Body of pancreas (tissue), 4 donors: ENCODE results near the gene SPINDOC. TPM values are rescaled to one million over a fixed set of nuclear protein-coding genes. Genes with fewer than 3 reads are reported as not detected.

Experiments
- ATAC-seq: fragments of 150-250 bp; one replicate; pipeline ENCODE4 v1.9.1; 2016
- DNase-seq, 4 donors: peaks; one replicate each; pipeline ENCODE4 v3.0.0-alpha.2; 2019
- H3K27ac ChIP-seq, 4 donors: fragments of 200-600 bp; sonication (generic); 1 replicate in 3 of 4; 2 replicates in 1 of 4; pipeline versions ENCODE4 v1.5.1 to v1.6.1; 2016 to 2019; ENCODE audit warnings: mild to moderate bottlenecking in 1 of 4, mixed read lengths in 1 of 4, moderate library complexity in 1 of 4
- H3K27me3 ChIP-seq, 2 donors: fragments of 200-600 bp; sonication (generic); one replicate each; pipeline ENCODE4 v1.6.0; 2016; ENCODE audit warnings: mild to moderate bottlenecking in 1 of 2
- H3K36me3 ChIP-seq, 2 donors: fragments of 200-600 bp; sonication (generic); replicated peaks in 1 of 2; 2 replicates each; pipeline ENCODE4 v1.5.1; 2016; ENCODE audit warnings: low read depth in 2 of 2; ENCODE audit not compliant: insufficient read depth in 1 of 2
- H3K4me1 ChIP-seq: fragments of 200-600 bp; sonication (generic); one replicate; pipeline ENCODE4 v1.6.0; 2016
- H3K4me3 ChIP-seq, 2 donors: fragments of 200-600 bp; sonication (generic); 1 replicate in 1 of 2; 2 replicates in 1 of 2; pipeline ENCODE4 v1.5.1; 2016 to 2019
- H3K9me3 ChIP-seq, 3 donors: fragments of 200-600 bp; sonication (generic); 1 replicate in 2 of 3; 2 replicates in 1 of 3; pipeline ENCODE4 v1.5.1; 2016
- POLR2A ChIP-seq, 3 donors: fragments of 450-650 bp; IDR thresholded peaks; one replicate each; pipeline ENCODE4 v1.6.1; 2016; ENCODE audit warnings: antibody characterized with exemption in 3 of 3, mild to moderate bottlenecking in 2 of 3
- WGBS, 2 donors: methylation state at CpG; one replicate each; pipeline ENCODE4 v1.1.5; 2017; 5-methylcytosine and 5-hydroxymethylcytosine counted together
- intact Hi-C: fragments of 100-400 bp; cut with DNase I; formaldehyde crosslinking; loops from one replicate; pipeline ENCODE4 v1.15.1; 2023
- small RNA-seq: library from RNA; depleted of rRNA; stranded (forward); fragments of <200 nt; gene quantifications from one replicate; pipeline ENCODE3, GENCODE V24; 2016
- total RNA-seq, 2 donors: library from RNA; depleted of rRNA; stranded (reverse); fragments of >200 nt; gene quantifications; one replicate each; pipeline ENCODE4 v1.1.0, GENCODE V29; 2016
- TF ChIP-seq, protein P1 (sequence below), 7 experiments: fragments of 450-650 bp in 4 of 7; fragments of 200-600 bp in 3 of 7; sonication (generic) in 3 of 7; IDR thresholded peaks; one replicate each; pipeline ENCODE4 v1.5.1; 2016 to 2019; ENCODE audit warnings: antibody characterized with exemption in 7 of 7

Gene SPINDOC
- total RNA-seq, 2 donors from 2014 or later = 3.6 to 16.2 TPM

- Histone ChIP-seq H3K4me1 (peaks cover 93% of the 10 kb centered on the region), H3K36me3 (no peaks in the 10 kb centered on the region), H3K27me3 (no peaks in the 10 kb centered on the region), H3K9me3 (no peaks in the 10 kb centered on the region), H3K4me3 (no peak overlapping the region), H3K27ac (peak overlapping the region; percentile 64 to 76 (median 72))
- DNase-seq (peak; percentile 35 to 68 (median 56)), ATAC-seq (peak; percentile 26)
- 6 to 19% methylated on average over 6 of the region's 6 CpGs for WGBS, 2 donors
- intact Hi-C loops = no loop called here
- TF ChIP-seq POLR2A (IDR thresholded peaks at IDR 0.05) = no peak
- TF ChIP-seq, protein P1, sequence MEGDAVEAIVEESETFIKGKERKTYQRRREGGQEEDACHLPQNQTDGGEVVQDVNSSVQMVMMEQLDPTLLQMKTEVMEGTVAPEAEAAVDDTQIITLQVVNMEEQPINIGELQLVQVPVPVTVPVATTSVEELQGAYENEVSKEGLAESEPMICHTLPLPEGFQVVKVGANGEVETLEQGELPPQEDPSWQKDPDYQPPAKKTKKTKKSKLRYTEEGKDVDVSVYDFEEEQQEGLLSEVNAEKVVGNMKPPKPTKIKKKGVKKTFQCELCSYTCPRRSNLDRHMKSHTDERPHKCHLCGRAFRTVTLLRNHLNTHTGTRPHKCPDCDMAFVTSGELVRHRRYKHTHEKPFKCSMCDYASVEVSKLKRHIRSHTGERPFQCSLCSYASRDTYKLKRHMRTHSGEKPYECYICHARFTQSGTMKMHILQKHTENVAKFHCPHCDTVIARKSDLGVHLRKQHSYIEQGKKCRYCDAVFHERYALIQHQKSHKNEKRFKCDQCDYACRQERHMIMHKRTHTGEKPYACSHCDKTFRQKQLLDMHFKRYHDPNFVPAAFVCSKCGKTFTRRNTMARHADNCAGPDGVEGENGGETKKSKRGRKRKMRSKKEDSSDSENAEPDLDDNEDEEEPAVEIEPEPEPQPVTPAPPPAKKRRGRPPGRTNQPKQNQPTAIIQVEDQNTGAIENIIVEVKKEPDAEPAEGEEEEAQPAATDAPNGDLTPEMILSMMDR (IDR thresholded peaks at IDR 0.05) = no peak
Observed at GRCh38 chr11:63874511-63874910, 61.3 kb downstream of the SPINDOC start.

DNA sequence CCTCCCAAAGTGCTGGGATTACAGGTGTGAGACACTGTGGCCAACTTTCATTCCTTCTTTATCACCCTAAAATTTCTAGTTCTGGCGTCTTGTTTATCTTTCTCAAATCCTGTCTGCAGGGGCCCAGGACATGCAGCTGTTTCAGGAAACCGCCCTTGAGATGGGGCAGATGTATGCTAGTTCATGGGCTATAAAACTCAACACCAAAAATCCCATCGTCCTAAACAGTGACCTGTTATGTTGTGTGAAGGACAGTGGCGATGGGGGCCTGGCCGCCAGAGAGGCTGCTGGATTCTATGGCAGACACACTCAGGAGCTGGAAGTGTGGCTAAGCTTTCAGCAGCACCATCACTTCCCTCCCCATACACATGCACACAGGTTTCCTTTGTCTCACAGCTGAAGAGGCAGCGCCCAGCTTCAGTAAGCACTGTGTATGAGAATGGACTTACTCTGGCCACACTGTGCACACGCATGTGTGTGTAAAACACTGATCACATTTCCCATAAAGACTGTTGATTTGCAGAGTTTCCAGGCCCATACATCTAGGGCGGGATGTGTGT, 62.3 kb downstream of the SPINDOC start:
- DNase-seq (no peak), ATAC-seq (no peak)
- H3K4me3 ChIP-seq = no peak overlapping the region
- 79 to 84% methylated on average over 6 to 8 of the region's 8 CpGs for WGBS, 2 donors
- intact Hi-C loops = no loop called here
- H3K27ac ChIP-seq = peak overlapping the region in 3 of 4 donors; percentile 11 to 76 (median 75)
- no peaks in the 10 kb centered on the region for H3K36me3 ChIP-seq
- no peaks in the 10 kb centered on the region for H3K27me3 ChIP-seq
- TF ChIP-seq POLR2A (IDR thresholded peaks at IDR 0.05) = no peak
- TF ChIP-seq, protein P1 (IDR thresholded peaks at IDR 0.05) = no peak
- H3K4me1 ChIP-seq = peaks cover 92% of the 10 kb centered on the region
- no peaks in the 10 kb centered on the region for H3K9me3 ChIP-seq

- Histone ChIP-seq H3K4me3 (no peak overlapping the region), H3K27ac (peak overlapping the region in 1 of 4 donors; percentile 60), H3K9me3 (no peaks in the 10 kb centered on the region), H3K4me1 (peaks cover 82% of the 10 kb centered on the region), H3K36me3 (no peaks in the 10 kb centered on the region), H3K27me3 (no peaks in the 10 kb centered on the region)
- no peak for DNase-seq
- ATAC-seq = no peak
- TF ChIP-seq, protein P1 (IDR thresholded peaks at IDR 0.05) = no peak
- no peak for TF ChIP-seq POLR2A (IDR thresholded peaks at IDR 0.05)
- WGBS, 2 donors = 95 to 99% methylated on average over 6 of the region's 6 CpGs
- intact Hi-C loops = no loop called here
Observed at GRCh38 chr11:63876616-63877015, 63.4 kb downstream of the SPINDOC start.

Small RNAs within 50 kb of the gene (small RNA-seq; reads per million reads assigned to genes)
- gene AP006289.1 (not detected), gene RN7SL596P (not detected)

Other genes starting within 250 kb of the SPINDOC start
- gene PLAAT3, start 199.0 kb upstream of the SPINDOC start, total RNA-seq = 10 to 100 TPM; 22.6 to 55.0 TPM
- 10 to 100 TPM; 17.8 to 32.7 TPM for gene ATL3, start 142.1 kb upstream of the SPINDOC start, total RNA-seq
- gene RTN3, start 132.0 kb upstream of the SPINDOC start, total RNA-seq = 10 to 100 TPM; 62.8 to 63.6 TPM
- 10 to 100 TPM; 13.2 to 23.1 TPM for gene ZFTA, start 44.7 kb upstream of the SPINDOC start, total RNA-seq
- gene MARK2, start 25.7 kb downstream of the SPINDOC start, total RNA-seq = 10 to 100 TPM; 32.2 to 33.9 TPM
- gene RCOR2, start 103.7 kb downstream of the SPINDOC start, total RNA-seq = under 1 TPM; 0.26 to 0.33 TPM
- gene NAA40, start 125.5 kb downstream of the SPINDOC start, total RNA-seq = 10 to 100 TPM; 14.3 to 21.8 TPM
- gene COX8A, start 161.2 kb downstream of the SPINDOC start, total RNA-seq = 100 to 1,000 TPM in 1 of 2 donors, 10 to 100 TPM in 1; 51.9 to 184 TPM
- 10 to 100 TPM; 20.8 to 36.3 TPM for gene OTUB1, start 173.0 kb downstream of the SPINDOC start, total RNA-seq
- under 1 TPM in 1 of 2 donors, not detected in 1; 0.26 TPM for gene FLRT1, start 222.5 kb downstream of the SPINDOC start, total RNA-seq